ENCODE data around the gene DYNLL2.
"Not testable (repeated sequence)": the region's sequence is repeated elsewhere in the genome, so short reads cannot be mapped to it uniquely, and the experiment has no call there.

Gene DYNLL2

DNA sequence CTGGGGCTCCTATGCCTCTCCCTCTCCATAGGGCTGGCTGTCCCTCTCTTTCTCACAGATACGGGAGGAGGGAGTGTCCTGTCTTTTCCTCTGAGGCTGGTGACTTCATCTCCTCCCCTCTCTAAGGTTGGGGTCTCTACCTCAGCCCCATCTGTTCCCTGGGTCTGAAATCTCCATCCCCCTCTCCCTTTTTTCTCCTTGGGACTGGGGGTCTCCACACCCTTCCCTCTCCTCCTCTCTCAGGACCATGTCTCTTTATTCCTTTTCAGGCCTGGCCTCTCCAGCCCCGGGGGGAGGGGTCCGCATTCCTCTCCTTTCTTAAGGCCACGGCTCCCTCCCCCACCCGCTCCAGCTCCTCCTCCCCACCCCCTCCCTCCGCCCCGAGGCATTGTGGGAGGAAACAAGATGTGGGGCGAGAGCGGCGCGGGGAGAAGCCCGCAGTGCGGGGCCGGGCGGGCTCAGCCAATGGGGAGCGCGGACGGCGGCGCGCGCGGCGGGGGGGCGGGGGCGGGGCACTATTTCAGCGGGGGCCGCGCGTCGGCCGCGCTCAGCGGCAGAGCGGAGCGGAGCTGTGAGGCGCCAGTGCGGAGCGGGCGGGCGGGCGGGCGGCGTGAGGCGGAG, at the start of gene DYNLL2:
TSS of gene DYNLL2 (plus strand) at position 550 of the 621 bp plus-strand sequence. CDS start 3,672 bp downstream, outside the sequence.
- peak; percentile 87 to 90 for DNase-seq (ENCODE audit: low read depth in 2 of 2)

DNA sequence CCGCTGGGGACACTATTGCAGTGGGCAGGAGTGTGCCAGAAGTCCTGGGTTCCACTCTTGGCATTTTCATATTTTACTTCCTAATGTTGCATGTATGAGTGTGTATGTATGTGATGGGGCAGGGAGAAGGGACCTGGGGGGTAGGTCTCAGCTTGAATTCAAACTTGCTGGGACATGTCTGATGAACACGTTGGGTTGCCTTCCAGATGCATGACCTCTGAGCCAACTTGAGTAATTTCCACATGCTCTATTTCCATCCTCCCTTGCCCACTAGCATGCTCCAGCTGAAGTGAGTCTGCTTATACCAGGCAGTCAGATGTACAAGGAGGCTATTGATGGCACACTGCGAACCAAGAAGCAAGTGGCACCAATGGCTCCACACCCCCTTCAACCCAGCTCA, 43.2 kb upstream of the DYNLL2 start:
- DNase-seq (ENCODE audit: low read depth in 2 of 2) = no peak

DNA sequence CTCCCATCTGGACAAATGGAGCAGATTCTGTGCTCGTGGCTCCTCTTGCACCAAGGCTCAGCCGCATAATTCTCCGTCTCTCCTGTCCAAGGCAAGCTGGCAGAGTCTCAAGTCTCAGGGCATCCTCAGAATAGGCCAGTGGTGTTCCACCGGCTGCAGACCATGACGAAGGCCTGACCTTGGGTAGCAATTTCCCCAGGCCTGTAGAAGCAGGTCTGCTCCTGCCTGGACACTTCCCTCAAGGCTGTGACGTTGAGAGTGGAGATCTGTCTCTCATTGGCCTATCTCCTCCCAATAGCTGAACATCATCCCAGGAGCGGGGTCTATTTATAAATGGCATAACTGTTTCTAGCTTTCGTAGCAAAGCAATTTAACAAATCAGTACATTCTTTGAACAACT, 42.8 kb upstream of the DYNLL2 start:
- DNase-seq (ENCODE audit: low read depth in 2 of 2) = no peak

DNA sequence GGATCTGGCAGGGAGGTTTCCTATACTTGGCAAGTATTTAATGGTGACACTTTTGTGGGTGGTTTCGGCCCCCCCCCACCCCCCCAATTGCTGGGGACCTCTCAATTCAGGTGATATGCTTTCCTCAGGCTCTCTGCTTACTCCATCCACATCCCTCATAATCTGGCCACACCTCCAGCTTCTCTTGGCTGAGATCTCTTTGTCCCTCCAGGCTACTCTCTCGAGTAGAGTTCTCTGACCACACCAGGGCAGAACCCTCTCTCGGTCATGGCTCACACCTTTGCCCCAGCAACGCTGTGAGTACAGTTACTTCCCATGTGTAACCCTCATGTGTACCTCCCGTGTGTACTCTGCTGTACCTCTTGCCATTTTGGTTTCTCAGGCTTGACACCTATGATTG, 42.1 kb upstream of the DYNLL2 start:
- no peak for DNase-seq (ENCODE audit: low read depth in 2 of 2)

DNA sequence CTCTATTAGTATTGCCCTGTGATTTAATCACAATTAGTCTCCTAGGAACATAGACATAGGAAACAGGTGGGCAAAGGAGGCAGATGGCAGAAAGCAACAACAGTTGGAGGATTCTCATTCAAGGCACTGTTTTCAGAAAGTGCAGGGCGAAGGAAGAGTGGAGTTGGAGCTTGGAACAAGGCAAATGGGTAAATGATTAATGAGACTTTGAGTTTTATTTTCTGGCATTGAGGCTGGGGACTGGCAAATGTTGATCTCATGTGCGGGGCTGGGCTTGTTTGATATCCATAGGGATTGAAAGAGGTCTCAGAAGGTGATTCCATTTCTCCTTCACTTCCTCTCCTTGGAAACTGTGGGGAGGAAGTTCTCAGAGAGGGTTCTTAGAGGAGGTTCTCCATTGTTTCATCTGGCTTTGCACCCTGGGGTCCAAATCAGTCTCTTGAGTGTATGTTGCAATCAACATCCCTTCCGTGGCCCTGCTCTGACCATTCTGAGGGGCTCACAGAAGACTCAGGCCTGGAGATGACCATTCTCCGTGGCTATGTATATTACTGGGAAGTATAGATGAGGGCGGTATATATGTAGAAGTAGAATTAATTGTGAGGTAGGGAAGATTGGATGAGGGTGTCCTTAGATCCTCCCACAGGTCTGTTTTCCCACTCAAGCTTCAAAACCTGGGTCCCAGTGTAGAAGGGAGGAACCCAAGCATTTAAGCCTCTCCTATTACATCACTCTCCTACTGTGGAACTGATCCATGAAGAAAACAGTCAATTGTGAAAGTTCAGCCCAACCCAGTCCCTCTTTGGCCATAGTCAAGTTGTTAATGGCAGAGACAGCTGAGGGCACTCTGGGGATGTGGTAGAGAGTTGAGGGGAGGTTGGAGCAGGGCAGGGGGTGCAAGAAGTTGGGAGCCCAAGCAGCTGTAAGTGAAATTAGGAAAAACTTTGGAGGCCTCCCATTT, 39.7 kb upstream of the DYNLL2 start:
- no peak for DNase-seq (ENCODE audit: low read depth in 2 of 2)

DNA sequence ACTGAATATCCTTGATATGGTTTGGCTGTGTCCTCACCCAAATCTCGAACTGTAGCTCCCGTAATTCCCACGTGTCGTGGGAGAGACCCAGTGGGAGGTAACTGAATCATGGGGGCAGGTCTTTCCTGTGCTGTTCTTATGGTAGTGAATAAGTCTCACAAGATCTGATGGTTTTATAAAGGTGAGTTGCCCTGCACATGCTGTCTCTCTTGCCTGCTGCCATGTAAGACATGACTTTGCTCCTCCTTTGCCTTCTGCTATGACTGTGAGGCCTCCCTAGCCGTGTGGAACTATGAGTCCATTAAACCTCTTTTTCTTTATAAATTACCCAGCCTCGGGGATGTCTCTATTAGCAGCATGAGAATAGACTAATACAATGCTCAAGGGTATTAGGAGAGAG, 39.0 kb upstream of the DYNLL2 start:
- not testable (repeated sequence) for DNase-seq (ENCODE audit: low read depth in 2 of 2)

DNA sequence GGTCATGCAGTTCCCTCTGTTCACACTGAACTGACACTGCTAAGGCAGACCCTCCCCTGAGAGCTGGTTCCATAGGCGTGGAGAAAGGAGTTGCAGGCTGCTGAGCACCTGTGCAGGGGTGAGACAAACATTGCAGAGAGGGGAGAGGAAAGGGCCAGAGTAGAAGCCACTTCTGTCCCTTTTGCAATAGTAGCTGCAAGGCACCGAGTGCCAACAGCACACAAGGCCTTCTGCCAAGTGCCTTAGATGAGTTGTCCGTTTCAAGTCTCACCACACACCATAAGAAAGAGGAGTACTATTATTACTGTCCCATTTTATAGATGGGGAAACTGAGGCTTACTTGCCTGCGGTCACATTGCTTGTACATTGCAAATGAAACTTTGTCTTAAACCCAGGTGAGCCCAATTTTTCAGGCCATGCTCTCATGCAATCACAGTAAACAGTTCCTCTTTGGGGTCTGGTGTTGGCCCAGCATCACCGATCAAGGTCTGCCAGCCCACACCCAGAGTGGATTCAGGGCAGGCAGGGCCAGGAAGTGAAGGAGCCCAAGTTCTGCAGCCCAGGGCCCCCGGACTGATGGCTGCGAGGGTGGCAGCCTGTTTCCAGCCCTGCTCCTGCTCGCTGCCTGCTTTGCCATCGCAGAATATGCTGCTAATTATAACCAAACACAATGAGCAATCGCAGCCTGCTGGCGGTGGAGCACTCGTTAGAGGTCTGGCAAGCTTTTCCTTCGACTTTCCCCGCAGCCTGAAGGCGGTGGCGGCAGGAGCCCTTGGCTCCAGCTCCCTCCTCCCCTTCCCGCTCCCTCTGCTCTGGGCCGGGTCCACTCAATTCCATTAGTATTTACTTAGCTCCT, 36.8 kb upstream of the DYNLL2 start:
- DNase-seq (ENCODE audit: low read depth in 2 of 2) = no peak

DNA sequence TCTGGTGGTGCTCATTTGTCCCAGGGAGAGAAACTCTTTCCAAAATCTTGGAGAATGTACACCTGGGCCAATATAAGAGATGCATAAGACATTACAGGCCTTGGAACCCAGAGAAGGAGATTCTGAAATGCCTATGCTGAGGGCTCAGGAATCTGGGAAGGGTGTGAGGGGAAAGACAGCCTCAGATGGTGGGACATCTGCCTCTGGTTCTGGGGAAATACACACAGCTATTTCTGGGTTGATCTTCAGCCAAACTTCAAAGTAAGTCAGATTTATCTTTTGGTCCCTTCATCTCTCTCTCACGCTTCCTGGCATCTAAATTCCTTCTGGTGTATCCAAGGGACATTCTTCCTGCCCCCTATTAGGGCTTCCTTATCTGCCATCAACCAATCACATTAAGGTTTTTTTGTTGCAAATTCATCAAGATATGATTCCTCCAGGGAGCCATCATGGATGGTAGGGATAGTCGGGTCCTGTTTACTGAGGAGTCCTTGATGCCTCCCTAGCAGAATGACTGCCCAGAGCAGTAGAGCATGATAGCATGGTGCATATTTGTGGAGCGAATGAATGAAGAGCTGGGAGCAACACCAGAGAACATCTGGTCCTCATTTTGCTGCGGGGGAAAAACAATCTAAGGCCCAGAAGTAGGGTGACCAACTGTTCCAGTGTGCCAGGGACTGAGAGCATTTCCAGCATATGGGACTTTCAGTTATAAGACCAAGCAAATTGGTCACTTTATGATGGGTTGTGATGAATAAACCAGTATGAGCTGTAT, 35.7 kb upstream of the DYNLL2 start:
- no peak for DNase-seq (ENCODE audit: low read depth in 2 of 2)

DNA sequence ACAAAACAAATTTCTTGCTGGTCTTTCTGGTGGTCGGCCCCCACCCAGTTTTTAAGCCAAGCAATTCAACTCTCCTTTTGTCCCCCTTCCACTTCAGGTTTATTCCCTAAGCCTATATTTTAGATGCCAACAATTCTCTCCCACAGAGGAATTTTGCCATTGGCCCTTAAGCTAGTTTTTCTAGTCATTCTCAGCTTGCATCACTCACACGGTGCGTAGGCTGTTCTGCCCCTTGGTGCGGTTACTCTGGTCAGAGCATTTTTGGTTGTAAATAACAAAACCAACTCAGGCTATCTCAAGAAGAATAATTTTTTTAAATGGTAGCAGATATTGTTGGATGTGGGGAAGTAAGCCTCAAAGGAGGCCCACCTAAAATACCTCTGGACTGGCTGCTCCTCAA, 33.7 kb upstream of the DYNLL2 start:
- DNase-seq (ENCODE audit: low read depth in 2 of 2) = no peak

DNA sequence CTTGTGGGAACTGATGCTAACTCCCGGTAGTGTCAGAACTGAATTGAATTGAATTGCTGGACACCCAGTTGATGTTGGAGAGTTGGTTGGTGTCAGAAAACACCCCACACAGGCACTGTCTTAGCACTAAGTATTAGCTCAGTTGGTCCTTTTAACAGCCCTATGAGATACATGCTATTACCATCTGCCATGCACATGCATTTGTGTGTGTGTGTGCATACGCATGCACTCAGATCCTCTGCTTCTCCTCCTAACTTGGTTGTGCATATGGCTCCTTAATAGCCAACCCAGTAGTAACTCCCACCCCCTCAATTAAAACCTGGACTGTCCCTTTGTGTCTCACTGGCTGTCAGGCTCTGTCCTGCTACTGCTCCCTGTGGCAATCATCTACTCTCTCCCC, 32.3 kb upstream of the DYNLL2 start:
- no peak for DNase-seq (ENCODE audit: low read depth in 2 of 2)

DNA sequence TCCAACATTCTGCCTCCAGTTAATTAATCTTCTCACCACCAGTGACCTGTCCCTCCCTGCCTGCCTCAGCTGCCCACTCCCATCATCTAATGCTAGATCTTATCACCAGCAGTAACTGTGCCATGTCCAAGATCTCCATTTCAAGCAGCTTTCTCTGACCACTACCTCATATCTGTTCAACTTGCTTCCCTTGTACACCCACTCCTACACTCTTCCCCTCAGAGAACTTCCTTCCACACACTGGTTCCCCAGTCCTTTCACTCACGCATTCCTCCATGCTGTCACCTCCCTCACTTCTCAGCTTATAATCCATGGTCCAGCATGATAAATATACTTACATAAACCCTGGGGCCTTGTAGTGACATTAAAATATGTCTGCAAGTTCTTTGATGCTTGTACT, 31.8 kb upstream of the DYNLL2 start:
- no peak for DNase-seq (ENCODE audit: low read depth in 2 of 2)

DNA sequence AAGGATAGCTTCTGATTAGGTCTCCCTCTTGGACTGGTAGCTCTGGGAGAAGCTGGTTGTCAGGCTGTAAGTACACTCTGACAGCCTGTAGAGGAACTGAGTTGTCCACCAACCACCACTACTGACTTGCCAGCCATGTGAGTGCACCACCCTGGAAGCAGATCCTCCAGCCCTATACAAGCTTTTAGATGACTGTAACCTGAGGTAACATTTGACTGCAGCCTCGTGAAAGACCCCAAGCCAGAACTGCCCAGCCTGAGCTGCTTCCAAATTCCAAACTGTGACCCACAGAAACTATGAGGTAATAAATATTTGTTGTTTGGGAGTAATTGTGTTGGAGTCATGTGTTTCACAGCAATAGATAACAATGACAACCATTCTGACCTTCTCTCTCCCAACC, 30.8 kb upstream of the DYNLL2 start:
- DNase-seq (ENCODE audit: low read depth in 2 of 2) = no peak

DNA sequence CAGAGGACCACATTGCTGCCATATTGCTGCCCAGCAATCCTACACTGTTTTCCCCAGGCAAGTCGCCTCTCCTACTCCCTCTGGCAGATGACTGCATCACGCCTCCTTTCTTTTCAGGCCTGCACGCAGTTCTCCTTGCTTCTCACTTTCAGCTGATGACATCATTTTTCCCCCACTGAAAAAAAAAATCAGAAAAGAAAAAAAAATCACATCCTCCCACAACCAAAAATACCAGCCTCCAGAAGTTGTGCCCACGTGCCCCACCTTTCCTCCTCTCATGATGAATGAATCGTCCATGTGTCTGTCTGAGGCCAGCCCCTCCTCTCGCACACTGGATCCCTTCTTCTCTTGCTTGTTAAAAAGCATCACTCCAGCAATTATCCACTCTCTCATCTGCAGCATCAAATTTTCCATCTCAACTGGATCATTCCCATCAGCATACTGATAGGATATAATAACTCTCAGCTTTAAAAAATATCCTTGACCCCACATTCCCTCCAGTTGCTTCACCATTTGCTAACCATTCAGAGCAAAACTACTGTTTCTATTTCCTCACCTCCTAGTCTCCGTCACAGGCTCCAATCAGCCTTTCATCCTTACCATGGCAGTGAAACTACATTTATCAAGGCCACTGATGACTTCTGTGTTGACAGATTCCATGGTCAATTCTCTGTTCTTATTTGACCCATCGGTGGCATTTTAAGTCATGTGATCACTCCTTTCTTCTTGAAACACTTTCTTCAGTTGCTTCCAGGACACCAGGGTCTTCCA, 30.1 kb upstream of the DYNLL2 start:
- DNase-seq (ENCODE audit: low read depth in 2 of 2) = peak; percentile 1 to 7

DNA sequence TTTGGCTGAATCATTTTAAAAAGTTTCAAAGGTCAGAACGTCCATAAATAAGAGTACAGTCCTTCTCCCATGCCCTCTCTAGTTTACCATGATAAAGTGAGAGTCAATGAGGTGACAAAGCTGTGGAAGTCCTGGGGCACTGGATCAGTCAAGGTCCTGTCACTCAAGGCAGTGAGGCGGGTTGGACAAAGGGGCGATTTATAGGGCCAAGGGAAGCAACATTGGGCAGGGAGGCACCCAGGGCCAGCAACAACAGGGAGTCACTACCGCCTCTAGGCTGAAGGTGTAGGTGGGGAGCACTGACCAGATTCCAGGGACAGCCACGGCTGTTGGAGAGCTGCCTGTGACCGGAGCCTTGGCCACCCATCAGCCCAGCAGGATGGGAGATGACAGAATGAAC, 28.6 kb upstream of the DYNLL2 start:
- DNase-seq (ENCODE audit: low read depth in 2 of 2) = no peak

DNA sequence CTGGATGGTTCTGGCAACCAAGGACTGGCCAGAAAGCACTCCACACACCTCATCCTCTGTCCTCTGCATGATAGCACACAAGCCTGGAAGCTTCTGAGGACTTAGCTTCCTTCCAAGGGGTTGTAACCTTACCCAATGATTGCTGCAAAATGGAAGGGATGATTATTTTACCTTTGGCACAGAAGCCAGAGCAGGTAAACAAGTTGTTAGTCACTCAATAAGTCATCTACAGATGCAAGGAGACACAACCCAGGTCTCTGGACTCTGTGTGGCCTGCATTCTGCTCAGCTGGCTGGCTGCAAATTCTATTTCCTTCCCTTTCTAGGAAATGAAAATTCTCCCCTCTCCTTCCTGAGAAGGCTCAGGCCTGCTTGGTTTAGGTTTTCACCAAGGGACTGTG, 26.7 kb upstream of the DYNLL2 start:
- no peak for DNase-seq (ENCODE audit: low read depth in 2 of 2)

DNA sequence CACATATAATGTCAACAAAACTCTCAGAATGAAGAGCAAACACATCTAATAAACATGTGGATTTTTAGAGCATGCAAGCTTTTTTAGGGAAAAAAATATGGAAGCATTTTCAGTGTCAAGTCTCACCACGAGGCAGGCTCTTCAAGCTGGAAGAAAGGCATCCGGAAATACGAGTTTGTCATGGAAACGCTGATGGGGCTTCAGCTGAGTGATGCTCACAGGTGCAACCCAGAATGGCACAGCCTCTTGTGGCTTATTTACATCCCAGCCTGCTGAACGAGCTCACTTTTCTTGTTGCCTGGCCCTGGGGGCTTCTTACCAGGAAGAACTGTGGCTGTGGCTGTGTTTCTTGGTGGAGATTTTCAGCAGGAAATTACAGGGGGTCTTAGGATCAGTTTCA, 24.1 kb upstream of the DYNLL2 start:
- DNase-seq (ENCODE audit: low read depth in 2 of 2) = no peak

DNA sequence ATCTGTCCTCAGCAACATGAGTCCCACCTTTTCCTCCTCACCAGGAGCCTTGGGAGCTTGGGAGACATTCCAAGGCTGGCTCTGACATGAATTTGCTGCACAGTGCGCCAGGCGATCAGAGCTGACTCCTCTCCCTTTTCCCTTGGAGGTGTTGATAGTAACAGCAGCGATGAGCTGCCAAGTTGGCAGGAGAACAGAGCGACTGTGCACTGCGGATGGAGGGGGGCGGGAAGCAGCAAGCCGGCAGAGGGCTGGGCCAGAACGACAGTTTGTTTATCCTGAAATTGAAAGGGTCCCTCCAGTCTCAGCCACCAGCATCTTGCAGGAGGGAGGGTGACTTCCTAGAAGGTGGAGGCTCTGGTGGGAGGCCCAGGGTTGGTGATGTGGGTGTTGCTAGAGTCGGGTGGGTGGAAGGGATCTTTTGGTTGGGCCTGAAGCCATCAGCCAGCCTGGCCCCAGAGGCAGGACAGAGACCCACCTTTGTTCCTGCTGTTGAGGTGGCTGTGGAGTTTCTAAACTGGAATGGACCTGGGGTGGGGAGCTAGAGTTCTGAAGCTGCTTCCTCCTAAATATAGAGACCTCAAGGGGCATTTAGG, 22.5 kb upstream of the DYNLL2 start:
- no peak for DNase-seq (ENCODE audit: low read depth in 2 of 2)

DNA sequence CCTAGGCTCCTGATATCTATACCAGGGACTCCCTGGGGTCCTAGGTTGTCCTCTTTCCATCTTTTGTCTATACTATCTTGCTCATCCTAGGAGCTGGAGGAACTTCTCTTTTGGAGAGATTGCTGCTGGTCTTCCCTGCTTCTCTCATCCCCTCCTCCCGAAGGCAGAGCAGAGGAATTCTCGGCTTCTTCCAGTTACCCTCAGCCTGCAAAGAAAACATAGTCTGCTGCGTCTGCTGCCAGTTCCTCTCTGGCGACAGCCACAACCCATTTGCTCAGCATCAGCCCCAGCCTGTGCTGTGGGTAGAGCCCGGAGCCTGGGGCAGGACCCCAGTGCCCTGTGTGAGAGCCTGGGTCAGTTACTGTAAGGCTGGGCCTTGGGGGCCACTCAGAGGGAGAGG, 21.5 kb upstream of the DYNLL2 start:
- no peak for DNase-seq (ENCODE audit: low read depth in 2 of 2)

DNA sequence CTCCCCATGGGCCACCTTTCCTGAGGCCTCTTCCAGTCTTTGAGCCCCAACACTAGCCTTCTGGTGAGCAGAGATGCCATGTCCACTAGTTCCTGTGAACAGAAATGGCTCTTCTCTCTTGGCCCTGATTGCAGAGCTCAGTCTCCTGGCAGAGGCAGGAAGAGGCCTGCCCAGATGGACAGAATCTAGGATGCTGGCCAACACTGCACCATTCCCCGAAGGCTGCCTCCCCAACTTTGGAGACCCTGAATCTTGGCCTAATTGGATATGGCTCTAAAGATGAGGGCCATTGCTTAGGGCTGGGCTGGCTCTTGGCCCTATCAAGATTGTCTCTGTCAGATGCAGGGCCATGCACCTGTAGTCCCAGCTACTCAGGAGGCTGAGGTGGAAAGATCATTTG, 18.0 kb upstream of the DYNLL2 start:
- DNase-seq (ENCODE audit: low read depth in 2 of 2) = no peak

DNA sequence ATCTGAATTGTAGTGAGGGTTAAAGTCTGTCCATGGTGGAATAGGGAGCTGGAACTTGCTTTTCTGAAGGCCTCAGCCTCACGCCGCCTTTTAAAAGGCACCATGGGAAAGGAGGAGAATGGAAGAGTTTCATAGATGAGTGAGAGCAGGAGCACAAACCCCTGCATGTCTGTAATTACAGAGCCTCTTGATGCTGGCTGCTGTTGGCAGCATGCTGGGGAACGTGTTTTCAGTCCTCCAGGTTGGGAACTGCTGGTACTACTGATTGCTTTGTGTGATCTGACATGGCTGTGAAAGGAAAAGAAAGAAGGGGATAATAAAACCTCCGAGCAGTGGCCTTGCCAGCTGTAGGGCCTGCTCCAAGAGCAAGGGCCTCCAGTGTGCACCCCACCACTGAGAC, 16.8 kb upstream of the DYNLL2 start:
- no peak for DNase-seq (ENCODE audit: low read depth in 2 of 2)

All from stimulated activated CD4-positive, alpha-beta T cell treated with anti-CD3 and anti-CD28 coated beads, Interleukin-1b, Interleukin-23, amount 100 ng/mL, for 4 hours (primary cell).